Measurements from ENCODE around the gene TEX26. TPM values are rescaled to one million over a fixed set of nuclear protein-coding genes. Genes with fewer than 3 reads are reported as not detected.

The TEX26 gene
- total RNA-seq, 2 donors from 2014 or later: not detected

- Histone ChIP-seq H3K9me3 (no peaks in the 10 kb centered on the region), H3K27ac (no peak overlapping the region), H3K36me3 (no peaks in the 10 kb centered on the region), H3K27me3 (no peaks in the 10 kb centered on the region), H3K4me1 (peaks cover 0 to 43% of the 10 kb centered on the region in 2 donors), H3K4me3 (no peak overlapping the region)
- no peak for DNase-seq (ENCODE audit: low spot score)
- TF ChIP-seq CTCF (IDR thresholded peaks at IDR 0.05): no peak
Observed at GRCh38 chr13:30904043-30904442, 28.4 kb upstream of the TEX26 start.

- no peaks in the 10 kb centered on the region for H3K27me3 ChIP-seq
- TF ChIP-seq CTCF (IDR thresholded peaks at IDR 0.05): no peak
- H3K36me3 ChIP-seq: no peaks in the 10 kb centered on the region
- peak; percentile 95 for DNase-seq (ENCODE audit: low spot score)
- H3K9me3 ChIP-seq: no peaks in the 10 kb centered on the region
- H3K4me3 ChIP-seq: peak within 1 kb of the TSS; percentile 45 to 57
- H3K27ac ChIP-seq: peak within 1 kb of the TSS; percentile 77
- peaks cover 0 to 35% of the 10 kb centered on the region in 2 donors for H3K4me1 ChIP-seq
Observed at GRCh38 chr13:30905932-30906383, 26.5 kb upstream of the TEX26 start, which contains the start of gene MEDAG. TSS of gene MEDAG (plus strand) at chr13:30906271. CDS start at chr13:30906516, 245 bp downstream.

GRCh38 chr13:30906411-30907051, 25.9 kb upstream of the TEX26 start:
- H3K4me3 ChIP-seq: peak overlapping the region; percentile 45 to 57
- peak overlapping the region; percentile 77 for H3K27ac ChIP-seq
- no peaks in the 10 kb centered on the region for H3K27me3 ChIP-seq
- H3K36me3 ChIP-seq: no peaks in the 10 kb centered on the region
- TF ChIP-seq CTCF (IDR thresholded peaks at IDR 0.05): no peak
- H3K4me1 ChIP-seq: peaks cover 0 to 35% of the 10 kb centered on the region in 2 donors
- H3K9me3 ChIP-seq: no peaks in the 10 kb centered on the region
- no peak for DNase-seq (ENCODE audit: low spot score)

- no peaks in the 10 kb centered on the region for H3K27me3 ChIP-seq
Observed at GRCh38 chr13:30907121-30907861, 25.2 kb upstream of the TEX26 start.

GRCh38 chr13:30908416-30908980, 24.0 kb upstream of the TEX26 start:
- DNase-seq (ENCODE audit: low spot score): no peak
- TF ChIP-seq CTCF (IDR thresholded peaks at IDR 0.05): no peak
- peak overlapping the region; percentile 77 for H3K27ac ChIP-seq
- no peaks in the 10 kb centered on the region for H3K9me3 ChIP-seq
- H3K4me3 ChIP-seq: peak overlapping the region; percentile 45 to 57
- H3K4me1 ChIP-seq: peaks cover 0 to 35% of the 10 kb centered on the region in 2 donors
- no peaks in the 10 kb centered on the region for H3K36me3 ChIP-seq
- H3K27me3 ChIP-seq: no peaks in the 10 kb centered on the region

More at GRCh38 chr13:30907121-30907861, 25.2 kb upstream of the TEX26 start:
- peaks cover 0 to 35% of the 10 kb centered on the region in 2 donors for H3K4me1 ChIP-seq
- H3K4me3 ChIP-seq: peak overlapping the region; percentile 45 to 57
- no peaks in the 10 kb centered on the region for H3K36me3 ChIP-seq
- no peak for DNase-seq (ENCODE audit: low spot score)
- TF ChIP-seq CTCF (IDR thresholded peaks at IDR 0.05): no peak
- no peaks in the 10 kb centered on the region for H3K9me3 ChIP-seq
- peak overlapping the region; percentile 77 for H3K27ac ChIP-seq

All from right atrium auricular region (tissue), 2 donors.